ENCODE results near the gene CNR2.
"Not testable (repeated sequence)": the region's sequence is repeated elsewhere in the genome, so short reads cannot be mapped to it uniquely, and the experiment has no call there.

The CNR2 gene

GRCh38 chr1:23847482-23848095, 65.6 kb downstream of the CNR2 start:
- intact Hi-C loops (cut with DNase I), result not testable (repeated sequence)

DNA sequence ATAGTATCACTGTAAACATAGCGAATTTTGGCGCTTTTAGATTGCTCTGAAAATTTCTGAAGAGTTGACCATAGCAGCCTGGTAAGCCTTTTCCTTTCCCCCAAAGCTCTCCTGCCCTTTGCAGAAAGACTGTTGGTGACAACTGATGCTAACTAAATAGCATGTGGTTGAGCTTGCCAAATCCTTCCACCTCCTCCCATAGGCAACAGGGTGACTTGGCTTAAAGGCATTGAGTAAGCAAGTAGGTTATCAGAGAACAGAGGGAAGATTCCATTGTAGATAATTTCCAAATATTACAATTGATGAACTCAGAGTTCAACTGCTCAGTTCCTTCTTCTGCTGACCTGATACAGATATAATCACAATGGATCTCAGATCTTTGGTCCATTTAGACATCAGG, 68.0 kb downstream of the CNR2 start:
- intact Hi-C loops (cut with DNase I), result no loop called here
- no peak for DNase-seq

More at GRCh38 chr1:23847482-23848095, 65.6 kb downstream of the CNR2 start:
- not testable (repeated sequence) for DNase-seq

DNA sequence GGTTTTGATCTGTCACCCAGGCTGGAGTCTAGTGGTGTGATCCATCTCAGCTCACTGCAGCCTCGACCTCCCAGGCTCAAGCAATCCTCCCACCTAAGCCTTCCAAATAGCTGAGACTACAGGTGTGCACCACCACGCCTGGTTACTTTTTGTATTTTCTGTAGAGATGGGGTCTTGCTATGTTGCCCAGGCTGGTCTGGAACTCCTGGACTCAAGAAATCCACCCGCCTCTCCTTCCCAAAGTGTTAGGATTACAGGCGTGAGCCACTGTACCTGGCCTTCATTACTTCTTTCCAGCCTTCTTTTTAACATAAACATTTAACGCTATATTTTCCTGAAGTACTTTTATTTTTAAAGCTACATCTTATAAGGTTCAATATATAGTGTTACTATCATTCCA, 69.5 kb downstream of the CNR2 start:
- intact Hi-C loops (cut with DNase I), result no loop called here
- DNase-seq, result no peak

DNA sequence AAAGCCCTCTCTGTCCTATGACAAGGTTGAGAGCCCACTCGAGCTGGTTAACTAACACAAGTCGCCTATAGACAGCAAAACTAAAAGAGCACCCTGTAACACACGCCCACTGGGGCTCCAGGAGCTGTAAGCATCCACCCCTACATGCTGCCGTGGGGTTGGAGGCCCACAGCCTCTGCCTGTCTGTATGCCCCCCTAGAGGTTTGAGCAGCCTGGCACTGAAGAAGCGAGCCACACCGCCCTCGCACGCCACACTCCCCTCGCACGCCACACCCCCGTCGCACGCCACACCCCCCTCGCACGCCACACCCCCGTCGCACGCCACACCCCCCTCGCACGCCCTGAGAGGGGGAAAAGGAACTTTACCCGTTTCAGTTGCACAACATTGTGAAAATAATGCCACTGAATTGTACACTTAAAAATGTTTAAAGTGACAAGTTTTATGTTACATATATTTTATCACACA, 74.7 kb downstream of the CNR2 start:
- peak in 8 of 10 donors; percentile 34 to 89 (median 44) for DNase-seq
- intact Hi-C loops (cut with DNase I), result no loop called here

GRCh38 chr1:23837908-23838307, 75.3 kb downstream of the CNR2 start:
- no peak for DNase-seq
- intact Hi-C loops (cut with DNase I), result no loop called here

DNA sequence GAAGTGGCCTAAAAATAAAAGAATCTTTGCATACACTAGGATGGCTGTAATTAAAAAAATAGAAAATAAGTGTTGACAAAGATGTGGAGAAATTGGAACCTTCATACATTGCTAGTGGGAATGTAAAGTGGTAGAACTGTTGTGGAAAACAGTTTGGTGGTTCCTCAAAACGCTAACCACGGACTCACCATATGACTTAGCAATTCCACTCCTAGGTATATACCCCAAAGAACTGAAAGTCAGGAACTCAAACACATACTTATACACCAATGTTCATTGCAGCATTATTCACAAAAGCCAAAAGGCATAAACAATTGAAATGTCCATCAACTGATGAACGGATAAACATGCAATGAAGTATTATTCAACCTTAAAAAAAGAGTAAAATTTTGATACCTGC, 77.1 kb downstream of the CNR2 start:
- DNase-seq, result no peak
- intact Hi-C loops (cut with DNase I), result no loop called here

DNA sequence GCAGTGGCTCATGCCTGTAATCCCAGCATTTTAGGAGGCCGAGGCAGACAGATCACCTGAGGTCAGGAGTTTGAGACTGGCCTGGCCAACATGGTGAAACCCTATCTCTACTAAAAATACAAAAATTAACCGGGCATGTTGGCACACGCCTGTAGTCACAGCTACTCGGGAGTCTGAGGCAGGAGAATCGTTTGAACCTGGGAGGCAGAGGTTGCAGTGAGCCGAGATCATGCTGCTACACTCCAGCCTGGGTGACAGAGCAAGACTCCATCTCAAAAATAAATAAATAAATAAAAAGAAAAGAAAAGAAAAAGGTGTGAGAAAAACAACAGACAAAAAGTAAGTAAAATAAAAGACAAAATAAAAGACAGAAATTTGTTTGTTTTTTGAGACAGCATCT, 79.0 kb downstream of the CNR2 start:
- intact Hi-C loops (cut with DNase I); DNase-seq: not testable (repeated sequence)

DNA sequence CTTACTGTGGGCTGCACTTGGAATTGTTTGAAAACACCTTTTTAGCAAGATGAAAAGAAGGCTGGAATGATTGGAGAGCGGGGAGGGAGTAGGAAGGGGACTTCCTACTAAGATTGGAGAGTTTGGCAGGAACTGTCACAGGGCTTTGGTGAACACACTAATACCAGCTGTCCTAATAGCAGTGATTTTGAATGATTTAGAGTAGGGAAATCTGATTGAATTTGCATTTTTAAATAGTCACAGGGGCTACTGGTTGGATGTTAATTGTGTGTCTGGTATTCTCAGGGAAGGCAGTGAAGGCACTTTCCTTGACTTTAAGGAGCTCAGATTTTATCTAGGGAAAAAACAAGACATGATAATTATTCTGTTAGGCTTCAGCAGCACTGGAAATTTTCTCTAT, 85.4 kb downstream of the CNR2 start:
- intact Hi-C loops (cut with DNase I), result loop anchor here (5.0 kb wide), 1 partner anchor 40 kb away; the partner anchor contains the start of gene FUCA1

GRCh38 chr1:23826590-23826989, 86.6 kb downstream of the CNR2 start:
- intact Hi-C loops (cut with DNase I), result loop anchor here (5.0 kb wide), 1 partner anchor 41 kb away; the partner anchor contains the start of gene FUCA1
- DNase-seq, result not testable (repeated sequence)

More for the DNA sequence above, 85.4 kb downstream of the CNR2 start:
- DNase-seq, result no peak

GRCh38 chr1:23825762-23826522, 87.2 kb downstream of the CNR2 start:
- peak in 1 of 10 donors; percentile 81 for DNase-seq
- intact Hi-C loops (cut with DNase I), result loop anchor here (5.0 kb wide), 1 partner anchor 41 kb away; the partner anchor contains the start of gene FUCA1

- peak; percentile 87 to 98 (median 92) for DNase-seq
- intact Hi-C loops (cut with DNase I), result loop anchor here (5.0 kb wide), 1 partner anchor 42 kb away; the partner anchor contains the start of gene FUCA1
Measured at GRCh38 chr1:23825076-23825761, 87.9 kb downstream of the CNR2 start, which contains the start of gene HMGCL. Gene HMGCL, minus strand, starts transcription at chr1:23825429. Its CDS starts 14 bp downstream, at chr1:23825415.

GRCh38 chr1:23824711-23825075, 88.5 kb downstream of the CNR2 start:
- no peak for DNase-seq
- intact Hi-C loops (cut with DNase I), result loop anchor here (5.0 kb wide), 1 partner anchor 43 kb away; the partner anchor contains the start of gene FUCA1

- intact Hi-C loops (cut with DNase I), result no loop called here
Measured at GRCh38 chr1:23823767-23824166, 89.4 kb downstream of the CNR2 start.

More at GRCh38 chr1:23823767-23824166, 89.4 kb downstream of the CNR2 start:
- no peak for DNase-seq

All from posterior cingulate gyrus (tissue), 11 donors.